ENCODE results near the gene CDC42EP1.

DNA sequence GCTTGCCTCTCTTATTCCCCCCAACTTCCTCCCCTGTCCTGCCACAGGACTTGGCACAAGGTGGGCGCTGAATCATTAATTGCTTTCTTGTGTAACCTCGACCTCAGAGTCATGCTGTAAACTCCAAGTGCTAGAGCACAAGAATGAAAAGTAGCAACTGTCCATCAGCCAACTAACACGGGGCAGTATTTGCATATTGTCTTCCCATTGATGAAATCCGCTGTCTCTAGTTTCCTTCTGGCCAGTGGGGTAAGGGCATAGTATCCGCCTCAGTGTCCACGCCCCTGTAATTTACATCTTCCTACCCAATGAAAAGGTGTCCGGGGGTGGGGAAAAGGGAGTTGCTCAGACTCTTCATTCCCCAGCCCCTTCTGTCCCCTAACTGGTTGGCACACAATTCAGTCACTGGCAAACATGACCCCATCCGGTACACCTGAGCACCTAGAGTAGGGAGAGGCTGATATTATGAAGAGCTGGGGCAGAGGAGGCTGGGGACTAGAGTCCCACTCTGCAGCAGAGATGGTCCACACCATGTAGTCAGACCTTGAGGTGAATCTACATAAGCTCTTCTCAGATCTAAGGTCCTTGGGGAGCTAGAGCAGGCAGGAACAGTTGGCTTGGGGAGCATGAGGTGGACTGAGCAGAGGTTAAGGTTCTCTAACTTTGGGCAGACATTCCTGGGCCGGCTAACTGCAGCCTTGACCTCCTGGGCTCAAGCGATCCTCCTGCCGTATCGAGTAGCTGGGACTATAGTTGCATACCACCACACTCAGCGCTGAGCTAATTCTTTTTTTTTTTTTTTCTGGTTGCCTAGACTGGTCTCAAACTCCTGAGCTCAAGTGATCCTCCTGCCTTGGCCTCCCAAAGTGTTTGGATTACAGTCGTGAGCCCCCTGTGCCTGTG, 41.5 kb downstream of the CDC42EP1 start:
- TF ChIP-seq, protein P1, sequence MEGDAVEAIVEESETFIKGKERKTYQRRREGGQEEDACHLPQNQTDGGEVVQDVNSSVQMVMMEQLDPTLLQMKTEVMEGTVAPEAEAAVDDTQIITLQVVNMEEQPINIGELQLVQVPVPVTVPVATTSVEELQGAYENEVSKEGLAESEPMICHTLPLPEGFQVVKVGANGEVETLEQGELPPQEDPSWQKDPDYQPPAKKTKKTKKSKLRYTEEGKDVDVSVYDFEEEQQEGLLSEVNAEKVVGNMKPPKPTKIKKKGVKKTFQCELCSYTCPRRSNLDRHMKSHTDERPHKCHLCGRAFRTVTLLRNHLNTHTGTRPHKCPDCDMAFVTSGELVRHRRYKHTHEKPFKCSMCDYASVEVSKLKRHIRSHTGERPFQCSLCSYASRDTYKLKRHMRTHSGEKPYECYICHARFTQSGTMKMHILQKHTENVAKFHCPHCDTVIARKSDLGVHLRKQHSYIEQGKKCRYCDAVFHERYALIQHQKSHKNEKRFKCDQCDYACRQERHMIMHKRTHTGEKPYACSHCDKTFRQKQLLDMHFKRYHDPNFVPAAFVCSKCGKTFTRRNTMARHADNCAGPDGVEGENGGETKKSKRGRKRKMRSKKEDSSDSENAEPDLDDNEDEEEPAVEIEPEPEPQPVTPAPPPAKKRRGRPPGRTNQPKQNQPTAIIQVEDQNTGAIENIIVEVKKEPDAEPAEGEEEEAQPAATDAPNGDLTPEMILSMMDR (conservative IDR thresholded peaks at IDR 0.05; ENCODE audit: low read length), result no peak
- no peak for TF ChIP-seq EZH2phosphoT487 (IDR thresholded peaks at IDR 0.05; ENCODE audit: borderline replicate concordance)
